Neural progenitor cell (in vitro differentiated cells): ENCODE measurements around the gene ARMC10.
"Not testable (repeated sequence)": the region's sequence is repeated elsewhere in the genome, so short reads cannot be mapped to it uniquely, and the experiment has no call there.

Experiments used
- EZH2 ChIP-seq: fragments of 200-600 bp; sonication (generic); IDR thresholded peaks from 2 replicates; pipeline ENCODE4 v1.6.1; 2017; ENCODE audit warnings: antibody characterized with exemption, mild to moderate bottlenecking, moderate library complexity
- TF ChIP-seq, protein P1 (sequence below): fragments of 200-600 bp; sonication (generic); IDR thresholded peaks from 2 replicates; pipeline ENCODE4 v1.5.1; 2017; ENCODE audit warnings: antibody characterized with exemption, mild to moderate bottlenecking

DNA sequence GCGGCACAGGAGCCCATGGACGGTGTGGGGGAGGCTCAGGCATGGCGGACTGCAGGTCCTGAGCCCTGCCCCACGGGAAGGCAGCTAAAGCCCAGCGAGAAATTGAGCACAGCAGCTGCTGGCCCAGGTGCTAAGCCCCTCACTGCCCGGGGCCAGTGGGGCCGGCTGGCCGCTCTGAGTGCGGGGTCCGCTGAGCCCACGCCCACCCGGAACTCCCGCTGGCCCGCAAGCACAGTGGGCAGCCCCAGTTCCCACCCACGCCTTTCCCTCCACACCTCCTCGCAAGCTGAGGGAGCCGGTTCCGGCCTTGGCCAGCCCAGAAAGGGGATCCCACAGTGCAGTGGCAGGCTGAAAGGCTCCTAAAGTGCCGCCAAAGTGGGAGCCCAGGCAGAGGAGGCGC is 40.6 kb upstream of the ARMC10 start:
- TF ChIP-seq, protein P1, sequence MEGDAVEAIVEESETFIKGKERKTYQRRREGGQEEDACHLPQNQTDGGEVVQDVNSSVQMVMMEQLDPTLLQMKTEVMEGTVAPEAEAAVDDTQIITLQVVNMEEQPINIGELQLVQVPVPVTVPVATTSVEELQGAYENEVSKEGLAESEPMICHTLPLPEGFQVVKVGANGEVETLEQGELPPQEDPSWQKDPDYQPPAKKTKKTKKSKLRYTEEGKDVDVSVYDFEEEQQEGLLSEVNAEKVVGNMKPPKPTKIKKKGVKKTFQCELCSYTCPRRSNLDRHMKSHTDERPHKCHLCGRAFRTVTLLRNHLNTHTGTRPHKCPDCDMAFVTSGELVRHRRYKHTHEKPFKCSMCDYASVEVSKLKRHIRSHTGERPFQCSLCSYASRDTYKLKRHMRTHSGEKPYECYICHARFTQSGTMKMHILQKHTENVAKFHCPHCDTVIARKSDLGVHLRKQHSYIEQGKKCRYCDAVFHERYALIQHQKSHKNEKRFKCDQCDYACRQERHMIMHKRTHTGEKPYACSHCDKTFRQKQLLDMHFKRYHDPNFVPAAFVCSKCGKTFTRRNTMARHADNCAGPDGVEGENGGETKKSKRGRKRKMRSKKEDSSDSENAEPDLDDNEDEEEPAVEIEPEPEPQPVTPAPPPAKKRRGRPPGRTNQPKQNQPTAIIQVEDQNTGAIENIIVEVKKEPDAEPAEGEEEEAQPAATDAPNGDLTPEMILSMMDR = not testable (repeated sequence)
- TF ChIP-seq EZH2 = not testable (repeated sequence)
